ENCODE results near the gene IL1RAPL2.
"Not testable (repeated sequence)": the region's sequence is repeated elsewhere in the genome, so short reads cannot be mapped to it uniquely, and the experiment has no call there.

Gene IL1RAPL2

DNA sequence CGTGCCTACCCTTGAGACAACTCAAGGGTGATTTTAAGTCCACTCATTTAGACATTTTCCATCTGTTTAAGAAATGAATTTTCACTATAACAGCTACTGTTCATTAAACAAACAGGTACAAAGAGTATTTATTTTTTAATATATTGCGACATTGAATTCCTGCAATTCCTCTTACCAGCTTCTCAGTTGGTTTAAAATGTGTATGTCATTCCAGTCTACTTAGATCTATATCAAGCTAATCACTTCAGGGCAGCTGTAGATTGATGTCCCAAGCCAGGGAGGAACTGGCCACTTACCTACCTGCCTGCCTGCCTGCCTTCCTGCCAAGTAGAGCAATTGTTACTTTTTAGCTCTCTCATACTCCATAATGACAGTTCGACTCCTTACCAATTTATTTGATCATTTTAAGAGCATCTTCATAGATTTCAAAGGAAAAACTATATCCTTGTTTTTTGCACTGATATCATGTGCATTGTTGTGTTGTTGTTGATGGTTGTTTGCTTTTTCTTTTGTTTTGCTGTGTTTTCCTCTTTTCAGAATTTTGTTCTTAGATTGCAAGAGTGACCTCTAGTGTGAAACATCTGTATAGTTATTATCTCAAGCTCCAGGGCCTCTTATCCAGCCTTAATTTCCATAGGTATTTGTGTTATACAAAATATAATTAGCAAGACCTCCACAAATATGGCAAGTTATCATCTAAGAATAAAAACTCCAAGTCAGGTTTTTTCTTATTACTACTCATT is 1135.5 kb downstream of the IL1RAPL2 start:
- DNase-seq (ENCODE audit: low spot score): peak; percentile 8

DNA sequence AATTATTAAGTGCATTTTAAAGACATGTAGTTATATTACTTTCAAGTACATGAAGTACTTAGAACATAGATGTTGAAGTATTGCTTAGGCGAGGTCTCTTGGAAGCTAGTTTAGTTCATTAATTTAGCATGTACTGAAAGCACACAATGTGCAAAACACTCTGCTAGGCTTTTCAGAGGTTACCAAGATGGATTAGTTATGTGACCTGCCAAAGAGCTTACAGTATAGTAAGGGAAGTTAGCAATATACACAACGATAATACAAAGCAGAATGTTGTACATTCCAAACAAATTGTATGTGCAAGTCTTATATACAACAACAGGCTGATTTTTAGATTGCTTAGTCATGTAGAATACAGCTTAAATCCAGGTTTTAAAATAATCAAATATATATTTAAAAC is 1137.9 kb downstream of the IL1RAPL2 start:
- no peak for DNase-seq (ENCODE audit: low spot score)

DNA sequence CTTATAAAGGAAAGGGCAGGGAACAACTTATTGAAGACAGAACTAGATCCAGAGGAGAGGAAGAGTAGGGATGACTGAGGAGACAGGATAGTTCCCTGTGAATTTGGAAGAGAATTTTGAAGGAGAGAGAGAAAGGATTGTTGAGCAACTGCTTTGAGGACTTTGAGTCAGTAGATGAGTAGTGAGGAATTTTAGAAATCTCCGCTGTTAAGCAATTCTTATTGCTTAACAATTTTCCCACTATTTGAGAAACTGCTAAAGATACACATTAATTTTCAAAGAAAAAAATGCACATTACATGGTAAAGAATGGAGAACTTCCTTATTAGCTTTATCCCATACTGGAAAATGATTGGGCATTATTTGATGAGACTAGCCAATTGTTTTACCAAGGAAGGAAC is 1140.0 kb downstream of the IL1RAPL2 start:
- no peak for DNase-seq (ENCODE audit: low spot score)

DNA sequence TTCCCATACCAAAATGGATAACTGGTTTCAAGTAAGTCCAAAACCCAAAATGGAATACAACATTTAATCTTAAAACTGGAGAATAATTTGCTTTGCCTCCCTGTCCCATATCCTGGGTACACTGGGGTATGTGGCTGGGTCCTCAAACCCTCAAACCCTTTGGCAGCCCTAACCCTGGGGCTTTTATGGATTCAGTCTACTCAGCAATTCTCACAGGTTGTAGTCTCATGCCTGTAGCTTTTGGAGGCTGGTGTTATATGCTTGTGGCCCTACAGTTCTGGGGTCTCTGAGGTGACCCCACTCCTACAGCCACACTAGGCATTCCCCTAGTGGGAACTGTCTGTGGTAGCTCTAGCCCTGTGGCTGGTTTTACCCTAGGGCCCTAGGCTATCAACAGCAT is 1145.8 kb downstream of the IL1RAPL2 start:
- DNase-seq (ENCODE audit: low spot score): no peak

DNA sequence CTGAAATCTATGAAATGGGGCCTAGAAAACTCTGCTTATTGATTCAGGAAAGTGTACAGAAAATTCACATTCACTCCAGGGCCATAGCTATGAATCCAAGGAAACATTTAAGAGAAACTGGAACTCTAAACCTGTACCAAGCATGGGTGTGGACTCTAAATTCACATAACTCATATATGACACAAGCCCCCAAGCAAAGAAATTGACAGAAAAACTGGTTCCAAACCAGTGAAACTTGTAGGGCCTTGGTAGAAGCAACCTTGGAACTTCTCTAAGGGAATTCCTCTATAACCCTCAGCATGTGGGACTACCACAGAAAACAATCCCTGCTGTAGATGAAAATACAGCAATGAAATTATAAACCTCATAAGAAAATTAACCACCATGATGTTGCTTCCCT is 1149.7 kb downstream of the IL1RAPL2 start:
- no peak for DNase-seq (ENCODE audit: low spot score)

DNA sequence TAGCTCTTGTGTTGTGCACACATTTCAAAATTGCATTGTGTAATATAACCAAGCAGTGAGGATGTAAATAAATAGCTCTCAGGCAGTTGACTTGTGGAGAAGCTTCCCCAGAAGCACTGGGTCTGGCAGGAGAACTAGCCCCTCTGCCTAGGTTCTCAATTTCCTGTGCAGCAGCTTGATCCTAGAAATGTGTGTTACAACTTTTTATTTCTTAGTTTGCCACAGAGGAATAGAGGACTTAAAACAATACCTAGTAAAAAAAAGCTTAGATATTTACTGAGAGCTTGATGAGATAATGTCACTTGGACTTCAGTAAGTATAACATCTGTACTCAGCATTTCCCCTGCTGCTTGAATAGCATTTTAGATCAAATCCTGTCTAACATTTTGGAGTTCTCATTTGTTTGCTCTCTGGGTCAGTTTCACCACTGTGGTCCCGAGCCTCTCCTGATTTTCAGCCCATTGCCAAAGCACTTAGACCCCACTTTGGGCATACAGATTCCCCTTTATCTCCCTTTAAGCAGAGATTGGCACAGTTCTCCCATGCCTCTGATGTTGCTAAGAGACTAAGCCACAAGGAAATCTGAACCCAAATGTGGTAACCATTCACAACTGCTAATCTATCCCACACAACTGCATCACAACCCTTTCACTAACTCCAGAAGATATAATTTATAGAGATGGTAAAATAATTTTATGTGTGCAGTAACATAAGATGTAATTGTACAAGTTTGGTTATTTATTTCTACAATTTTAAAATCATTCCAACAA is 1158.2 kb downstream of the IL1RAPL2 start:
- DNase-seq (ENCODE audit: low spot score): no peak

DNA sequence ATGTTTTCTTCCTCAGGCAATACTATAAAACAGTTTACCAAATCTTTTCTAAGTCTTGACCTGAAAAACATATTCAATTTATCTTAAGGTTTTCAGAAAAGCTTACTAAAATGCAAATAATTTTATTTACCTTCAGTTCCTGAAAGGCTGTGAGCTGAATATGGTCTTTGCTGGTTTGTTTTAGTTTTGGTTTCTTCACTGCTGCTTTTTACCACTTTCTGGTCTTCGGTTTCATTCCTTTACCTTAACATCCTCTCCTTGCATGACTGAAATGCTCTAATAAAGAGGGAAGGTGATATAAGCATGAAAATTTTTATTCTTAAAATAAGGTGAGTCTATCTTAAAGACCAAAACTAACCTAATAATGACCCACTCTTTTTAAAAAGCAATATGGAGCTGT is 1159.2 kb downstream of the IL1RAPL2 start:
- no peak for DNase-seq (ENCODE audit: low spot score)

DNA sequence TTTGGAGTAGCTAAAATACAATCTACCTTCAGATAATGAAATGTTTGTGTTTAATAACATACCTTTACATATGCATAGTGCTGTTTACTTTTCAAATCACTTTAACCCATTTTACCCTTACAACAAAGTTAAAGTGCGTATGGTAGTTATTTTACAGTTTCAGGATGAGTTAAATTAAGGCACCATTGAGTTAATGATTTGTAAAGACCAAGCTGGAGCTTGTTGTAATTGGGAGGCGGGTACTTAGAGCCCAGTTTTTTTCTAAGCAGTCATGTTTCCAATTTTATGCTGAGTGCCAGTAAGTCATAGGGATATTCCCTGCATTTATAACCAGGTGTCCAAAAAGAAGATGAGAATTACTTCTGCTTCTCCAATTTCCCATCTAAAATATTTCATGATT is 1172.2 kb downstream of the IL1RAPL2 start:
- DNase-seq (ENCODE audit: low spot score): no peak

DNA sequence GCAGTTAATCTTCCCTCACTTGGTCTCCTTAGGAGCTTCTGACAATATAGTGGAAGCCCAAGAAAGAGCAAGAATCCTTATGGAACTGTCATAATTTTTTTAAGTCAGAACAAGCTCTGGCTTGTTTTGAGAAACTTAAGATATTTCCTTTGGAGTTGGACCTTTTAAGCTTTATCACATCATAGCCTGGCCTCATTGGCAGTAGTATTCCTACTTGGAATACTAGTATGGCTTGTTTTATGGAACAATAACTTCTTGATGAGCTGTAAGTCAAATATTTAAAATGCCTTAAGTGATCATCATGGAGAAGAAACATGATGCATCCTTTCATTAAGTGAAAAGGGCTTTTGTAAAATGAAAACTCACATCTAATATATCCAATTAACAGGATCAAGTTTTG is 1178.3 kb downstream of the IL1RAPL2 start:
- DNase-seq (ENCODE audit: low spot score): no peak

DNA sequence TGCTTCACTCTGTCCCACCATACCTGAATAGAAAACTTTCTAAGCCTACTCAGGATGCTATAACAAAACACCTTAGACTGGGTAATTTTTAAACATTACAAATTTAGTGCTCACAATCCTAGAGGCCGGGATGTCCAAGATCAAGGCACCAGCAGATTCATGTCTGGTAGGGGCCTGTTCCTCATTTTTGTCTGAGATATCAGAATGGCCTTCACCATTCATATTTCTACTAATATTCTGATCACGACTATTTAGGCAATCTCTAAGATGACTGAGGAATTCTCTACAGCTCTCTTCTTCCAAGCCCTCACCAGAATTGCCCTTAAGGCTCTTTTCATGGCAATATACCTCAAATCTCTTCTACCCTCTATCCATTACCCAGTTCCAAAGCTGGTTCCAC is 1178.9 kb downstream of the IL1RAPL2 start:
- DNase-seq (ENCODE audit: low spot score): no peak

DNA sequence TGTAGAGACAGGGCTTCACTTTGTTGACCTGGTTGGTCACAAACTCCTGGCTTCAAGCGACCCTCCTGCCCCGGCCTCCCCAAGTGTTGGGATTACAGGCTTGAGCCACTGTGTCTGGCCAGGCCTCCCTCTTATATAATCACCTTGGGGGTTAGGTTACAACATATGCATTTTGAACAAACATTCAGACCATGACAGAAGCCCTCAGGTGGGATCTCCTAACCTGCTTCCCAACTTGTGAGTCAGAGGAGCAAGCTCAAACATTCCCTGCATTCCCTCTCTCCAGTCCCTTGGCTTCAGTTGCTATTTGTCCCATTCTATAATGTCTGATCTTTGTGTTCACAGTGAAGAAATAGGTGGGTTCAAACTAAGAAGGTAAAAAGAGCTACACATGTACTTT is 1179.9 kb downstream of the IL1RAPL2 start:
- no peak for DNase-seq (ENCODE audit: low spot score)

DNA sequence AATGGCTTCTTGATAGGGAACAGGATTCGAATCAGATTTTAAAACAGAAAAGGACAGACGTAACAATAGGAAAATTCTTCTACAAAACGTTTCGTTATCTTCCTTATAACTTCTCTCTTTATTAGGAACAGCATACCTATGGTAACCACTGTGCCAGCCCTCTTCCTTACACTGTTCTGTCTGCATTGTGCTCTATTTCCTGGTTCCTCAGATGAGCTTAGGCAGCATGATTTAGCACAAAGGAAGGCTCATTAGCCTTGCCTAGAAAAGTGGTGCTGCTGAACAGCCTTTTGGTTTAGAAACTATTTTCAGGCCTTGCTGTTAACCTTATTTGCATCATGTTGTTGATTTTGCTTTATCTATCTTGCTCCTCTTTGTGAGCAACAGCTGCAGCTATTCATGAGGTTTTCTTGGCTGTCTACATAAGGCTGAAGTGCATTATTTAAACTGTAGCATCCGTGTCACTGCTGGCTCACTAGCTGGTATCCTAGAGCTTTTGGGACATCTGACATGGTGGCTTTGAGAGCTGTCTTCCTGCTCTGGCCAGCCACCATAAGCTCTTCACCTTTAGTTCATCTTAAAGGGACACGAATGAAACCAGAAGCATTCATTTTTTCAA is 1186.4 kb downstream of the IL1RAPL2 start:
- no peak for DNase-seq (ENCODE audit: low spot score)

DNA sequence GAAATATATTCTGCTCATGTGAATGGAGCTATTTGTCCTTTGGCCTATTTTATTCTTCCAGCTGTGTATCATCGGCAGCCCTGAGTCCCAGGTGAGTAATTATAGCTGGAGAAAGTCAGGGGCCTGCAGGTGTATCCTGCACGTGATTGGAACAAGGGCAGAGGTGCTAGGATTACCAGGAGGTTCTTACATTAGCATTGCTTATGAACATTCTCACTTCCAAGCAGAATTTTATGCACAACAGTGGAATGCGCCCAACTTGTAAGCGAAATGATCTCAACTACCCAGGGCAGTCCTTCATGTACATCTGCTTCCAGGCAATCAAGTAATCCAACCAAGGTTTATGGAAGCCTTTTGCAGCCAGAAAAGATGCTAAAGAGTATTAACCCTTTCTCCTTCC is 1187.4 kb downstream of the IL1RAPL2 start:
- DNase-seq (ENCODE audit: low spot score): no peak

DNA sequence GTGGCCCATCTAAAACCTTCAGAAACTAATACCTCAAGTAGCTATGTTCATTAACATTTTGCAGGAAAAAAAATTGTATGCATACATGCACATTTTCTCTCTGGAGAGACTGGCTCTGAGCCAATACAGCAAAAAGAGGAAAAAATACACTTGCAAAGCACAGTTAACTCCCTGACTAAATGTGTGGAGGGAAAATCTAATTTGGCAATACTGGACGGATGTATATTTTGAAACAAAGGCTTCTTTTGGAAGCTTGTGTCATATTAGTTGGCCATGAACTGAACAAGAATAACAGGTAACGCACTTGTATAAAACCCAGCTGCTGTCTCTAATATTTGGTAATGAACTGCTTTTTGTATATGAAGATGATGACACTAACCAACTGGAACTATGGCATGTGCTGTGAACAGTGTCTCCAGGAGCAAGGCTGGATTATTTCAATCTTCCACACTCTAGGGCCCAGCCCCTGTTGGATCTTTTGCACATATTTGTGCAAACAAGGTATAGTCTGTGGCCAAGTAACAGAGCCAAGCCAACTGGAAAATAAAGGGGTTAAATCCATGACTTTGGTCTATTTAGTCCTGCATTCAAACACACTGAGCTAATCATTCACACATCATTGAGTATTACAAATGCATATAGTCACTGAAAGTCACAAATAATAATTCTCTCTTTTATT is 1188.4 kb downstream of the IL1RAPL2 start:
- DNase-seq (ENCODE audit: low spot score): no peak

DNA sequence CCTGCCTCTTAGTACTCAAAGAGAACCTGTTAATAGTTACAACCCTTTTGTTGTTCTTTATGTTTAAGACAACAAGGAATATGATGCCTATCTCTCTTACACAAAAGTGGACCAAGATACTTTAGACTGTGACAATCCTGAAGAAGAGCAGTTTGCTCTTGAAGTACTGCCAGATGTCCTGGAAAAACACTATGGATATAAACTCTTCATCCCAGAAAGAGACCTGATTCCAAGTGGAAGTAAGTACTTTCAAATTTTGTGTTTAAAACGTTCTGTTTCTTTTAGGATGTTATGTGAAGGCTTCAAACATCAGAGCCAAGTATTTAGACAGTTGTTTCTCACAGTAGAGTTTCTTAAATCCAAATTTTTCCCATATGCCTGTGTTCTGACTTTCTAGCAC is 1189.1 kb downstream of the IL1RAPL2 start:
- no peak for DNase-seq (ENCODE audit: low spot score)

DNA sequence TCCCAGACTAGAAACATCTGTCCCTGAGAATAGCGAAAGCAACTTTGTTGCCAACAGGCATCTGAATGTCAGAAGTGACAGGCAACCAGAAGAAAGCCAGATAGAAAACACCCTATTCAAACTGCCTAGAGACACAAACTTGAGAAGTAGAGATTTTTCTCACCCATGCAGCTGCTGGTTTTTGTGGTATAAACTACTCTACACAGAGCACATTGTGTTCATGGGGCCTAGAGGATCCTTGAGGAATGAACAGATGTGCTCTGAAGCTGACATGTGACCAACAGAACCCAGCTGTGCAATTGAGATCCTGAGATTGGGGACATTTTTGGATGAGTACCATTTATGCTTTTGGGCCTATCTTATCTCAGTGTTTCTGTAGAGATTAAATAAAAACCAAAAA is 1192.8 kb downstream of the IL1RAPL2 start:
- no peak for DNase-seq (ENCODE audit: low spot score)

DNA sequence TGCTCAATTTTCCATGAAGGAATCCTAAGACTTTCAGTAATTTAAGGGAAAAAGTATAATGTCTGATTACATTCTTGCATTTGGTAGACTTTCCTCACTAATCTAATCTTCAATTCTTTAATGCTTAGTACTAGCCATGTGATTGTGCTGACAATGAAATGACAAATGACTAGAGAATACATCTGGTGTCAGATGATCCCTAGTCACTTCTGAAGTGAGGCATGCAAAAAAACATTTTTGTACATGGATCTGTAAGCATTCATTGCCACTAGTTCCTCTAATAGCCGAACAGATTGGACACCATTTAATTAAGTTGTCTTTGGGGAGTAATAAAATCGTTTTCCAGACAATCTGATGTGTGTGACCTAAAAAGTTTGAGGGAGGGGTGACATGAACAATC is 1193.6 kb downstream of the IL1RAPL2 start:
- DNase-seq (ENCODE audit: low spot score): no peak

DNA sequence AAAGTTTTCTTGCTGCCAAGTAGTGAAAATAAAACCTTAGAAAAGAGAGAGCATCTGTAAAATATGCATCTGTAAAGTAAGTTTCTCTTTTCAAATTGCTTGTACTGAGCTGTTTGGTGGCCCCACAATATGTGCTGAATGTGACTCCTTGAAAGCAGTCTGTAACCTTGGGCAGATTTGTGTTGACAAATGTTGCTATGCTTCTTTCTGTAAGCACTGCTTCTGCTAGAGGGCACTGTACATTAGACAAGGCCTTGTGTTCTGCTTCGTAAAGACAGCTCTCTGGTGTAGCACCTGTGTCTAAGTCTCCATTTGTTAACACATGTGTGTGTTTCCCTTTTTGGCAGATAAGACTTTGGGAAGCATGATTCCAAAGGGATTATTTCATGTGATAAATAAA is 1199.7 kb downstream of the IL1RAPL2 start:
- DNase-seq (ENCODE audit: low spot score): peak; percentile 1

DNA sequence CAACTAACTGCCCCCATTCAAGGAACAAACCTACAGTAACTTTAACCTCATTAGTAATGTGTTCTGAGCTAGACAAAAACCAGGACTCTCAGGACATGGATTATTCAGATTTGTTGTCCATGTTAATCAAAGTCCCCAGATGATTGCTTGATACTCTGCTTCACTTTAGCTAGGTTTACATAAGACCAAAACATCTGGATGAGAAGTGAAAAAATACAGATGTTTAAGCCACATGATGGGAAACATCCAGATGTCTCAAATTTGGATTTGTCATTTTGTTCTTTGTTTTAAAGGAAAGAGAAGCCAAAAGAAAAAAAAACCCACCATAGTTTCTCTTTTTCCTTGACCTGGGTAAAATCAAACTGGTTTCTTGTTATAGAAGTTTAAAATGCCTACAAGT is 1207.8 kb downstream of the IL1RAPL2 start:
- DNase-seq (ENCODE audit: low spot score): no peak

DNA sequence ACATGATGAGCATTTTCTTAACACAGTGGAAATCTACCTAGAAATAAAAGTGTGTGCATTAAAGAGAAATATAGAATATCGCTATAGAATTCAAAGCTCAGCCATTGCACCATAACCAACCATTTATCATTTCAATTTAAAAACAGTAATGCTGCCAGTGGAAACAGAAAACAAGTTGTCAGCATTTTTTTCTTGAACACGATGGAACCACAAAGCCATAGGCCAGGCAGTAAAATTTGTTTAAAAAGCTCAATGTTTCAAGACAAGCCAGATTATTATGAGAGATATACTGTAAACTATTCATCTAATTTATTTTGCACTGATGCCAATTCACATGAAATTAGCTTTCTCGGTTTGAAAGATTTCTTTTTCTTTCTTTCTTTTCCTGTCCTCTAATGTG is 1209.7 kb downstream of the IL1RAPL2 start:
- no peak for DNase-seq (ENCODE audit: low spot score)

DNA sequence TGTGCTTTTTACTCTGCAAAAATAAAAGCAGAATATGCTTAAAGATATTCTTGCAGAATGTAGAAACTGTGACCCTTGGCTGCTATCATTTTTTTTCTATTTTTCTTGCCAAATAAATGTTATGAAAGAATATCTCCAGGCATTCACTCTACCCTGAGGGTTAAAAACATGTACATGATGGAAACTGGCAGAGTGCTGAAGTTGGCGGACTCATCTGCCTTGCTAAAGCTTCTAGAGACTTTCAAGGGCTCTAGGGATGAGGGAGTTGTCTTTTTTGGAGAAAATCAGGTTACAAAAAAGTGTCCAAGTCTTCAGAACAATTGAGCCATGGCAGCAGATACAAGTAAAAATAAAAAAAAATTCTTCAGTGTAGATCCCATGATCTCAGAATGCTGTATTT is 1215.8 kb downstream of the IL1RAPL2 start:
- no peak for DNase-seq (ENCODE audit: low spot score)

DNA sequence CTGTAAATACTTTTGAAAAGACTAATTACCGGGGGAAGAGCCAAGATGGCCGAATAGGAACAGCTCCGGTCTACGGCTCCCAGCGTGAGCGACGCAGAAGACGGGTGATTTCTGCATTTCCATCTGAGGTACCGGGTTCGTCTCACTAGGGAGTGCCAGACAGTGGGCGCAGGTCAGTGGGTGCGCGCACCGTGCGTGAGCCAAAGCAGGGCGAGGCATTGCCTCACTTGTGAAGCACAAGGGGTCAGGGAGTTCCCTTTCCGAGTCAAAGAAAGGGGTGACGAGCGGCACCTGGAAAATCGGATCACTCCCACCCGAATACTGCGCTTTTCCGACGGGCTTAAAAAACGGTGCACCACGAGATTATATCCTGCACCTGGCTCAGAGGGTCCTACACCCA is 1230.9 kb downstream of the IL1RAPL2 start:
- DNase-seq (ENCODE audit: low spot score): not testable (repeated sequence)

DNA sequence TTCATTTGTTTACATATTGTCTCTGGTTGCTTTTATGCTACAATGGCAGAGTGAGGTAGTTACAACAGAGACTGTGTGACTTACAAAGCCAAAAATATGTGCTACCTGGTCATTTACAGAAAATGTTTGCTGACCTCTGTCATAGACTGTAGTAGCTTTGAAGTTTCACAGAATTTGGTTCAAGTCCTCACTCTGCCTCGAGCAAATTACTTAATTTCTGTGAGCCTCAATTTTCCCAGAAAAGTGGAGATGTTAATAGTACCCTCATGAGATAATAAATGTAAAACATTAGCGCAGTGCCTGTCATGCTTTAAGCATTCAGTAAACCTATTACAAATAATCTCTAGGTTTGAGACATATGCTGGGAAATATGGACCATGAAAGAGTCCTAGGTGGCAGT is 1237.9 kb downstream of the IL1RAPL2 start:
- no peak for DNase-seq (ENCODE audit: low spot score)
